Liver (tissue), 9 donors: ENCODE measurements around the gene NEK6. TPM values are rescaled to one million over a fixed set of nuclear protein-coding genes. Genes with fewer than 3 reads are reported as not detected.

ENCODE experiments used
- DNase-seq: peaks from one replicate; pipeline ENCODE4 v3.0.0-alpha.2; 2017; ENCODE audit warnings: low spot score
- H3K27ac ChIP-seq, 2 donors: one replicate each; pipeline ENCODE4 v1.7.0; 2013; ENCODE audit warnings: inconsistent platforms in 2 of 2, low read length in 2 of 2, control low read depth in 1 of 2, low read depth in 1 of 2, mild to moderate bottlenecking in 1 of 2
- H3K27me3 ChIP-seq, 4 donors: one replicate each; pipeline versions ENCODE4 v1.6.1 to v1.7.0; 2013; ENCODE audit warnings: low read length in 3 of 4, inconsistent platforms in 1 of 4, mild to moderate bottlenecking in 1 of 4, moderate library complexity in 1 of 4; ENCODE audit not compliant: control insufficient read depth in 4 of 4, insufficient read depth in 4 of 4
- H3K36me3 ChIP-seq, 4 donors: one replicate each; pipeline versions ENCODE4 v1.6.1 to v1.7.0; 2013; ENCODE audit warnings: low read length in 3 of 4, mild to moderate bottlenecking in 3 of 4, low read depth in 1 of 4, moderate library complexity in 1 of 4; ENCODE audit not compliant: control insufficient read depth in 4 of 4, insufficient read depth in 3 of 4
- H3K4me1 ChIP-seq, 4 donors: one replicate each; pipeline versions ENCODE4 v1.6.1 to v1.7.0; 2013; ENCODE audit warnings: low read length in 3 of 4, mild to moderate bottlenecking in 3 of 4, moderate library complexity in 1 of 4; ENCODE audit not compliant: control insufficient read depth in 4 of 4, insufficient read depth in 4 of 4
- H3K4me3 ChIP-seq, 3 donors: one replicate each; pipeline versions ENCODE4 v1.6.1 to v1.7.0; 2013; ENCODE audit warnings: low read length in 3 of 3, control low read depth in 1 of 3, low read depth in 1 of 3, mild to moderate bottlenecking in 1 of 3
- H3K9ac ChIP-seq, 2 donors: one replicate each; pipeline ENCODE4 v1.7.0; 2013; ENCODE audit warnings: low read length in 2 of 2, mild to moderate bottlenecking in 2 of 2, moderate library complexity in 2 of 2, control low read depth in 1 of 2, low read depth in 1 of 2
- H3K9me3 ChIP-seq, 4 donors: one replicate each; pipeline versions ENCODE4 v1.6.1 to v1.7.0; 2013; ENCODE audit warnings: low read length in 3 of 4; ENCODE audit not compliant: control insufficient read depth in 4 of 4
- FOXA1 ChIP-seq: IDR thresholded peaks from 2 replicates; pipeline ENCODE4 v1.6.1; 2016; ENCODE audit warnings: antibody characterized with exemption
- FOXA2 ChIP-seq: IDR thresholded peaks from 2 replicates; pipeline ENCODE4 v1.6.1; 2016; ENCODE audit warnings: antibody characterized with exemption
- GABPA ChIP-seq, 2 donors: IDR thresholded peaks in 1 of 2; conservative IDR thresholded peaks in 1 of 2; 2 replicates each; pipeline ENCODE4 v1.6.1; 2016; ENCODE audit warnings: antibody characterized with exemption in 2 of 2, mild to moderate bottlenecking in 1 of 2, moderate library complexity in 1 of 2
- HNF4A ChIP-seq, 2 donors: conservative IDR thresholded peaks; 2 replicates each; pipeline ENCODE4 v1.6.1; 2016; ENCODE audit warnings: antibody characterized with exemption in 2 of 2, mild to moderate bottlenecking in 2 of 2
- HNF4G ChIP-seq: IDR thresholded peaks from 2 replicates; pipeline ENCODE4 v1.6.1; 2016; ENCODE audit warnings: antibody characterized with exemption
- JUND ChIP-seq, 2 donors: IDR thresholded peaks; 2 replicates each; pipeline ENCODE4 v1.6.1; 2016; ENCODE audit warnings: antibody characterized with exemption in 2 of 2
- RAD21 ChIP-seq, 2 donors: IDR thresholded peaks; 2 replicates each; pipeline ENCODE4 v1.6.1; 2016; ENCODE audit warnings: antibody characterized with exemption in 2 of 2, mild to moderate bottlenecking in 2 of 2
- RXRA ChIP-seq, 2 donors: IDR thresholded peaks; 2 replicates each; pipeline ENCODE4 v1.6.1; 2017 to 2018; ENCODE audit warnings: antibody characterized with exemption in 2 of 2, mild to moderate bottlenecking in 1 of 2
- SP1 ChIP-seq: IDR thresholded peaks from 2 replicates; pipeline ENCODE4 v1.6.1; 2018; ENCODE audit warnings: antibody characterized with exemption, mild to moderate bottlenecking
- TAF1 ChIP-seq: conservative IDR thresholded peaks from 2 replicates; pipeline ENCODE4 v1.6.1; 2016; ENCODE audit warnings: antibody characterized with exemption, mild to moderate bottlenecking
- WGBS: extraction: QIAGEN DNeasy Blood & Tissue Kit; methylation state at CpG from one replicate; pipeline ENCODE4 v1.1.7; 2013; 5-methylcytosine and 5-hydroxymethylcytosine counted together
- polyA plus RNA-seq, 2 donors: library from polyadenylated mRNA; stranded (reverse) in 1 of 2; unstranded in 1 of 2; fragments of 200-250 nt in 1 of 2; fragments of >200 nt in 1 of 2; fragmentation: Nextera tagmentation in 1 of 2; extraction: Ambion mirVana in 1 of 2; gene quantifications; one replicate each; pipeline versions ENCODE4 v1.2.1 to v1.2.3, GENCODE V29; 2013 to 2015
- total RNA-seq, 2 donors: library from RNA; depleted of rRNA; stranded (reverse); fragments of >200 nt; gene quantifications; one replicate each; pipeline ENCODE4 v1.2.3, GENCODE V29; 2014
- TF ChIP-seq, protein P1 (sequence below): IDR thresholded peaks from 2 replicates; pipeline ENCODE4 v1.6.1; 2016; ENCODE audit warnings: antibody characterized with exemption
- TF ChIP-seq, protein P2 (sequence below): fragments of 150-350 bp; IDR thresholded peaks from 2 replicates; pipeline ENCODE4 v1.5.1; 2017; ENCODE audit warnings: improper control_type of control experiment, low read depth, low read length; ENCODE audit not compliant: missing input control
- TF ChIP-seq, protein P3 (sequence below): IDR thresholded peaks from 2 replicates; pipeline ENCODE4 v1.6.1; 2016; ENCODE audit warnings: antibody characterized with exemption
- TF ChIP-seq, protein P4 (sequence below): IDR thresholded peaks from 2 replicates; pipeline ENCODE4 v1.6.1; 2016; ENCODE audit warnings: antibody characterized with exemption, mild to moderate bottlenecking
- donor health status: healthy.
- donor health status: healthy.
- donor health status: healthy.
- donor health status: healthy.
- donor health status: healthy.

Gene NEK6
- total and polyA plus RNA-seq, 4 donors: 32.5 to 49.7 (median 42.5) TPM

DNA sequence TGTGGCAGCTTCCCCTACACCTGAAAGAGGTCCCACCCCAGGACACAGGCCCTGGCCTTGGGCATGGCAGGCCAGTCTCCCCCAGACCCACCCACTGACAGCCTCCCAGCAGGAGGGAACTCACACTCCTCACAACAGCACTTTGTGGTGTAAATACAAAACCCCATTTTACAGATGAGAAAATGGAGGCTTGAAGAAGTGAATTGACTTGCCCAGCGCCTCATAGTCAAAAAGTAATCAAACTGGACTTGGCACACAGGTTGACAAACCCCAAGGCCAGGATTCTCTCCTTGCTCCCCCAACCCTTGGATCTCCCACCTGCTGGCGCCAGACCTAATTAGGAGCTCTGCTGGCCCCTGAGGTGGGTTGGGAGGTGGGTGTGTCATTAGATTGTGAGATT lies 29.2 kb upstream of the NEK6 start (continued):
- TF ChIP-seq, protein P1, sequence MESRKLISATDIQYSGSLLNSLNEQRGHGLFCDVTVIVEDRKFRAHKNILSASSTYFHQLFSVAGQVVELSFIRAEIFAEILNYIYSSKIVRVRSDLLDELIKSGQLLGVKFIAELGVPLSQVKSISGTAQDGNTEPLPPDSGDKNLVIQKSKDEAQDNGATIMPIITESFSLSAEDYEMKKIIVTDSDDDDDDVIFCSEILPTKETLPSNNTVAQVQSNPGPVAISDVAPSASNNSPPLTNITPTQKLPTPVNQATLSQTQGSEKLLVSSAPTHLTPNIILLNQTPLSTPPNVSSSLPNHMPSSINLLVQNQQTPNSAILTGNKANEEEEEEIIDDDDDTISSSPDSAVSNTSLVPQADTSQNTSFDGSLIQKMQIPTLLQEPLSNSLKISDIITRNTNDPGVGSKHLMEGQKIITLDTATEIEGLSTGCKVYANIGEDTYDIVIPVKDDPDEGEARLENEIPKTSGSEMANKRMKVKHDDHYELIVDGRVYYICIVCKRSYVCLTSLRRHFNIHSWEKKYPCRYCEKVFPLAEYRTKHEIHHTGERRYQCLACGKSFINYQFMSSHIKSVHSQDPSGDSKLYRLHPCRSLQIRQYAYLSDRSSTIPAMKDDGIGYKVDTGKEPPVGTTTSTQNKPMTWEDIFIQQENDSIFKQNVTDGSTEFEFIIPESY: no peak
- TF ChIP-seq HNF4A (conservative IDR thresholded peaks at IDR 0.05): no peak

GRCh38 chr9:124231095-124231737 lies 26.5 kb upstream of the NEK6 start:
- H3K9ac ChIP-seq: no peak overlapping the region
- WGBS: 92% methylated on average over 8 of the region's 8 CpGs
- H3K4me1 ChIP-seq: no peaks in the 10 kb centered on the region
- no peaks in the 10 kb centered on the region for H3K27me3 ChIP-seq
- TF ChIP-seq JUND (IDR thresholded peaks at IDR 0.05) (no peak), HNF4A (conservative IDR thresholded peaks at IDR 0.05) (no peak), GABPA (IDR thresholded peaks at IDR 0.05 in 1 of 2, conservative IDR thresholded peaks at IDR 0.05 in 1 of 2) (no peak), FOXA2 (no peak), RXRA (IDR thresholded peaks at IDR 0.05) (no peak), FOXA1 (no peak), HNF4G (no peak), RAD21 (IDR thresholded peaks at IDR 0.05) (no peak), SP1 (no peak), TAF1 (no peak)
- TF ChIP-seq, protein P2, sequence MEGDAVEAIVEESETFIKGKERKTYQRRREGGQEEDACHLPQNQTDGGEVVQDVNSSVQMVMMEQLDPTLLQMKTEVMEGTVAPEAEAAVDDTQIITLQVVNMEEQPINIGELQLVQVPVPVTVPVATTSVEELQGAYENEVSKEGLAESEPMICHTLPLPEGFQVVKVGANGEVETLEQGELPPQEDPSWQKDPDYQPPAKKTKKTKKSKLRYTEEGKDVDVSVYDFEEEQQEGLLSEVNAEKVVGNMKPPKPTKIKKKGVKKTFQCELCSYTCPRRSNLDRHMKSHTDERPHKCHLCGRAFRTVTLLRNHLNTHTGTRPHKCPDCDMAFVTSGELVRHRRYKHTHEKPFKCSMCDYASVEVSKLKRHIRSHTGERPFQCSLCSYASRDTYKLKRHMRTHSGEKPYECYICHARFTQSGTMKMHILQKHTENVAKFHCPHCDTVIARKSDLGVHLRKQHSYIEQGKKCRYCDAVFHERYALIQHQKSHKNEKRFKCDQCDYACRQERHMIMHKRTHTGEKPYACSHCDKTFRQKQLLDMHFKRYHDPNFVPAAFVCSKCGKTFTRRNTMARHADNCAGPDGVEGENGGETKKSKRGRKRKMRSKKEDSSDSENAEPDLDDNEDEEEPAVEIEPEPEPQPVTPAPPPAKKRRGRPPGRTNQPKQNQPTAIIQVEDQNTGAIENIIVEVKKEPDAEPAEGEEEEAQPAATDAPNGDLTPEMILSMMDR: no peak
- TF ChIP-seq, protein P1: no peak
- TF ChIP-seq, protein P3, sequence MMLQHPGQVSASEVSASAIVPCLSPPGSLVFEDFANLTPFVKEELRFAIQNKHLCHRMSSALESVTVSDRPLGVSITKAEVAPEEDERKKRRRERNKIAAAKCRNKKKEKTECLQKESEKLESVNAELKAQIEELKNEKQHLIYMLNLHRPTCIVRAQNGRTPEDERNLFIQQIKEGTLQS: no peak
- H3K9me3 ChIP-seq: no peaks in the 10 kb centered on the region
- H3K36me3 ChIP-seq: no peaks in the 10 kb centered on the region
- no peak overlapping the region for H3K4me3 ChIP-seq
- DNase-seq: no peak
- no peak overlapping the region for H3K27ac ChIP-seq

- Histone ChIP-seq H3K9ac (no peak overlapping the region), H3K4me1 (no peaks in the 10 kb centered on the region), H3K36me3 (no peaks in the 10 kb centered on the region), H3K27ac (no peak overlapping the region), H3K27me3 (no peaks in the 10 kb centered on the region), H3K4me3 (no peak overlapping the region), H3K9me3 (no peaks in the 10 kb centered on the region)
- 83% methylated on average over 5 of the region's 5 CpGs for WGBS
- TF ChIP-seq FOXA2 (no peak), TAF1 (no peak), JUND (IDR thresholded peaks at IDR 0.05) (no peak), HNF4G (no peak)
- TF ChIP-seq, protein P1: no peak
- TF ChIP-seq, protein P4, sequence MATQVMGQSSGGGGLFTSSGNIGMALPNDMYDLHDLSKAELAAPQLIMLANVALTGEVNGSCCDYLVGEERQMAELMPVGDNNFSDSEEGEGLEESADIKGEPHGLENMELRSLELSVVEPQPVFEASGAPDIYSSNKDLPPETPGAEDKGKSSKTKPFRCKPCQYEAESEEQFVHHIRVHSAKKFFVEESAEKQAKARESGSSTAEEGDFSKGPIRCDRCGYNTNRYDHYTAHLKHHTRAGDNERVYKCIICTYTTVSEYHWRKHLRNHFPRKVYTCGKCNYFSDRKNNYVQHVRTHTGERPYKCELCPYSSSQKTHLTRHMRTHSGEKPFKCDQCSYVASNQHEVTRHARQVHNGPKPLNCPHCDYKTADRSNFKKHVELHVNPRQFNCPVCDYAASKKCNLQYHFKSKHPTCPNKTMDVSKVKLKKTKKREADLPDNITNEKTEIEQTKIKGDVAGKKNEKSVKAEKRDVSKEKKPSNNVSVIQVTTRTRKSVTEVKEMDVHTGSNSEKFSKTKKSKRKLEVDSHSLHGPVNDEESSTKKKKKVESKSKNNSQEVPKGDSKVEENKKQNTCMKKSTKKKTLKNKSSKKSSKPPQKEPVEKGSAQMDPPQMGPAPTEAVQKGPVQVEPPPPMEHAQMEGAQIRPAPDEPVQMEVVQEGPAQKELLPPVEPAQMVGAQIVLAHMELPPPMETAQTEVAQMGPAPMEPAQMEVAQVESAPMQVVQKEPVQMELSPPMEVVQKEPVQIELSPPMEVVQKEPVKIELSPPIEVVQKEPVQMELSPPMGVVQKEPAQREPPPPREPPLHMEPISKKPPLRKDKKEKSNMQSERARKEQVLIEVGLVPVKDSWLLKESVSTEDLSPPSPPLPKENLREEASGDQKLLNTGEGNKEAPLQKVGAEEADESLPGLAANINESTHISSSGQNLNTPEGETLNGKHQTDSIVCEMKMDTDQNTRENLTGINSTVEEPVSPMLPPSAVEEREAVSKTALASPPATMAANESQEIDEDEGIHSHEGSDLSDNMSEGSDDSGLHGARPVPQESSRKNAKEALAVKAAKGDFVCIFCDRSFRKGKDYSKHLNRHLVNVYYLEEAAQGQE: no peak
- DNase-seq: no peak
These were observed 19.1 kb upstream of the NEK6 start for GRCh38 chr9:124238546-124239140.
